Measurements from ENCODE around the gene OCA2.

GRCh38 chr15:28118083-28118482, 19.0 kb upstream of the OCA2 start:
- TF ChIP-seq, protein P1, sequence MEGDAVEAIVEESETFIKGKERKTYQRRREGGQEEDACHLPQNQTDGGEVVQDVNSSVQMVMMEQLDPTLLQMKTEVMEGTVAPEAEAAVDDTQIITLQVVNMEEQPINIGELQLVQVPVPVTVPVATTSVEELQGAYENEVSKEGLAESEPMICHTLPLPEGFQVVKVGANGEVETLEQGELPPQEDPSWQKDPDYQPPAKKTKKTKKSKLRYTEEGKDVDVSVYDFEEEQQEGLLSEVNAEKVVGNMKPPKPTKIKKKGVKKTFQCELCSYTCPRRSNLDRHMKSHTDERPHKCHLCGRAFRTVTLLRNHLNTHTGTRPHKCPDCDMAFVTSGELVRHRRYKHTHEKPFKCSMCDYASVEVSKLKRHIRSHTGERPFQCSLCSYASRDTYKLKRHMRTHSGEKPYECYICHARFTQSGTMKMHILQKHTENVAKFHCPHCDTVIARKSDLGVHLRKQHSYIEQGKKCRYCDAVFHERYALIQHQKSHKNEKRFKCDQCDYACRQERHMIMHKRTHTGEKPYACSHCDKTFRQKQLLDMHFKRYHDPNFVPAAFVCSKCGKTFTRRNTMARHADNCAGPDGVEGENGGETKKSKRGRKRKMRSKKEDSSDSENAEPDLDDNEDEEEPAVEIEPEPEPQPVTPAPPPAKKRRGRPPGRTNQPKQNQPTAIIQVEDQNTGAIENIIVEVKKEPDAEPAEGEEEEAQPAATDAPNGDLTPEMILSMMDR (IDR thresholded peaks at IDR 0.05; ENCODE audit: insufficient read depth, low read length) = no peak
- TF ChIP-seq REST (IDR thresholded peaks at IDR 0.05; ENCODE audit: insufficient replicate concordance, low read depth) (no peak), GABPA (IDR thresholded peaks at IDR 0.05; ENCODE audit: low read depth) (no peak)

Measured in HL-60 (cell line).